Iris pigment epithelial cell (primary cell): ENCODE data around the gene FDX1.

ENCODE experiments used
- DNase-seq: peaks from one replicate; pipeline ENCODE4 v3.0.0-alpha.2; 2011; ENCODE audit warnings: low read depth

FDX1 gene

DNA sequence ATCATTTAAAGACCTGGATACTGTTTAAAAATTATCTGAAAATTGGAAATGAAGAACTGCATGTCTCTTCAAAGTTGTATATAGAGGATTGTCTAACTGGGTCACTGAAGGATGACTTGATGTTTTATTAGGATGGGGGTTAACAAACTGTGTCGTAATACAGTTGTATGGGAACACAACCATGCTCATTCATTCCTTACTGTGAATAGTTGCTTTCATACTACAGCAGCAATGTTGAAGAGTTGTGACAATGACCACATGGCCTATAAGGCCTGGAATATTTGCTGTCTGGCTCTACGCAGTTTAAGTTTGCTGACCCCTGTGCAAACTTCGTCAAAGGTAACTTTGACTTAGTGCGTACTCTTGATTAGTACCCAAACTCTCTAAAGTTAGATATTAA lies 38.4 kb downstream of the FDX1 start:
- DNase-seq, result no peak

DNA sequence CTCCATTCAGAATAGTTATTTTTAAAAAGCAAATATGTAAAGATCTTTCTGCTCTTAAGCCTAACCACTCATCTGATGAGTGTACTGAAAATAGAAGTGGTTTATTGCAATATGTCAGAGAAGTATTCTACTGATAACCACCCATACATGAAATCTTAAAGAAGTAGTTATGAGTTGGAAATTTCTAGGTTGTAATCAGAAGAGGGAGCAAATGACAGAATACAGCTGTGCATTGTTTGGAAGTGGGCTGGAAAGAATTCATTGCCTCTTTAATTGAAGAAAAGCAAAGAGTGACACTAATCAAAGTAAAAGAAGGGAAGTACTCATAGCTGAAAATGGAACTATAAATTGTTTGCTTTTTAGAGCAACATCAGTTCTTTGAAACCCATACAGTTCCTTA lies 39.4 kb downstream of the FDX1 start:
- DNase-seq, result no peak

DNA sequence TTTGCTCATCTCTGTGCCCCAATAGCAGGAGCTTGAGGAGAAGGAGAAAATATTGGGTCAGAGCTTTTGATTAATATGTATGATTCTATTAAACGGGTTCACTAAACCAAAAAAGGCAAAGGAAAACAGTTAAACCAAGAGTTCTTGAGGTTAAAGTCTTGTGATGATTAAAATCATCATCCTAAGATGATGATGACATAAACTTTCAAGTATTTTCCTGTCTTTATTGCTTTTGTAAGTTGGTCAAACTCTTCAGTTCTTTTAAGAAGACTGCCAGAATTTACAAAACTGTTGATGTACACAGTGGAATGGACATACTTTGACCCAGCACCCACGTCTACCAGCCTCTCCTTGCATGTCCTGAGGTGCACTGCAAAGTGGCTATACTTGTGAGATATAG lies 41.0 kb downstream of the FDX1 start:
- DNase-seq, result peak; percentile 56

DNA sequence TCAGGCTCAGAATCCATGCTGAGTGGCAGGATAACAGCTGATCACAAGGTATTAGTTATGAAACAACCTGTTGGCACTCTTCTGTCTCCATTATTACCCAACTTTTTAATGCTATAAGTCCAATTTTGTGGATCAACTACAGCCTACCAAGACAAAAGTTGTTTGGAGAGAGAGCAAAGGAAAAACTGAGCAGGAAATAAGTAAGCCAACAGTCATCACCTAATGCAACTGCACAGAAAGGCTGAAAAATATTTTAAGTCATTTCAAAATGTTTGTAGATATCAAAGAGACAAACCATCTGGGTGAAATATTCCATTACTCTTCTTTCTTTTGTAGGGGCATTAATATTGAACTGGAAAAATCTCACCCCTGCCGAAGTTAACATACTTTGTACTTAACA lies 41.6 kb downstream of the FDX1 start:
- peak; percentile 76 for DNase-seq

DNA sequence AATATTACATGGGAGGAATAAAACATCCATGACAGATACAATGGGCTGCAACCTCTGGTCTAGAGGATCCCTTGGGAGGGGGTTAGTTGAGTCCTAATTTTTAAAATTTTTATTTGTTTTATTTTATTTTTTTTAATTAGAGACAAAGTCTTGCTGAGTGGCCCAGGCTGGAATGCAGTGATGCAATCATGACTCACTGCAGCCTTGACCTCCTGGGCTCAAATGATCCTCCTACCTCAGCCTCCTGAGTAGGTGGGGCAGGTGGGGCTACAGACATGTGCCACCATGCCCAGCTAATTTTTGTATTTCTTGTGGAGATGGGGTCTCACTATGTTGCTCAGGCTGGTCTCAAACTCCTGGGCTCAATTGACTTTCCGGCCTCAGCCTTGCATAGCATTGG lies 43.1 kb downstream of the FDX1 start:
- peak; percentile 49 for DNase-seq

DNA sequence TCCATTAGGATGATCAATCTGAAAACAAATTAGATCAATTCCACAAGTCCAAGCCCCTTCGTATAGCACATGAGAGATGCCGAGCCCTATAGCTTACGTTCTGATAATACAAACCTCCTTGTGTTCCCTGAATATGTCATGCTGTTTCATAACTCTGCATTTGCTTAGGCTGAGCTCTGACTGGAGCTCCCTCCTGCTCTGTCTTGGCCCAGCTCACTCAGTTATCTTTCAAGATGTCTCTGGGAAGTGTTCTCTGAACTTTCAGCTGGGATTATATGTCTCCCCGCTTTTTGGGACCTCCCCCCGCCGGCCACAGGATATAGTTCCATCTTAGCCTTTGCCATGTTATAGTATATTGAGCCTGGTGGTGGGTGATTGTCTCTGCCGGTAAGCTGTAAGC lies 44.0 kb downstream of the FDX1 start:
- peak; percentile 53 for DNase-seq

DNA sequence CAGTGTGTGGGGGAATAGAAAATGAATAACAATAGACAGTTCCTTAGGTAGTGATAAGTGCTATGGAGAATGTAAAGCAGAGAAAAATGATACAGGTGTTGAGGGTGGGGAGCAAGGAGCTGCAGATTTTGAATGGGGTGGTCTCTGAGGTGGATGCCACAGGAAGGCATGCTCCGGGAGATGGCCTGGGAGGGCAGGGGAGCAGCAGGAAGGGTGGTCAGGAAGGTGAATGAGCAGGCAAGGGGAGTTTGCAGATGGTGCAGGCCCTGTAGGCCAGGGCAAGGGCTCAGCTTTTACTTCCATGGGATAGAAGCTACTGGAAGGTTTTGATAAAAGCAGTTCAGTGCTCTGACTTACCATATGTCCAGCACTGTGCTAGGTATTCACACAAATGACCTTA lies 44.8 kb downstream of the FDX1 start:
- DNase-seq, result no peak

DNA sequence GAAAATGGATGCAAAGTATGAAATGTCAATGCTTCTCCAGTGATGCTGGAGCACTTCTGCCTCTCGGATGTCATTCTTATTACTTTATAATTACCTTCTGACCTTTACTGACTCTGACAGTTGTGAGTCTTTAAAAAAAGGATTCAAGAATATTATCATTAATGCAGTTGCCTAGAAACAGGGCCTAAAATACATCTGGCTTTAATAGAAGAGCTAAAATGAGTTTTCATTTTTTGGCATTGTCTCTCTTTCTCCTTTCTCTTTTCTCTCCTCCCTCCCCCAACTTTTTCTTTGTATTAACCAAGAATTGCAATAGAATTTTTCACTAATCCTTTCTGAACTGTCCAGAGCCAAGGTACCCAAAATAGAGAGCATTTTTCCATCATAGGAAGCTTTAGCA lies 45.9 kb downstream of the FDX1 start:
- no peak for DNase-seq

DNA sequence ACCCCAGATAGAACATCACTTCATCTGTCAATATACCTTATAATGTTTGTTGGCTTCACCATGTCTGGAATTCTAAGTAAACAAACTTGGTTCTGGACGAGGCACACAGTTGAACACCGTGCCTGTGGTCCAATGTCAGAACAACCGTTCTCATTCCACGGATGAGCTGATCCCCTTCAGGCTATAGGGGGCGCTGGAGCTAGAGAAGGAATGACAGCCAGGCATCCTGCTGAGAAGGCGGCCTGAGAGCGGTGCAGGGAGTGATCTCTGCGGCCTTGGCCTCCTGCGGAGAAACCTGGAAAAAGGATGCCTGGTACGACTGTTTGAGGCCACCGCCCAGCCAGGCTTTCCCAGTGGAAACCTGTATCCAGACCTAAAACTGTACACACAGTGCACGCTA lies 48.7 kb downstream of the FDX1 start:
- no peak for DNase-seq

DNA sequence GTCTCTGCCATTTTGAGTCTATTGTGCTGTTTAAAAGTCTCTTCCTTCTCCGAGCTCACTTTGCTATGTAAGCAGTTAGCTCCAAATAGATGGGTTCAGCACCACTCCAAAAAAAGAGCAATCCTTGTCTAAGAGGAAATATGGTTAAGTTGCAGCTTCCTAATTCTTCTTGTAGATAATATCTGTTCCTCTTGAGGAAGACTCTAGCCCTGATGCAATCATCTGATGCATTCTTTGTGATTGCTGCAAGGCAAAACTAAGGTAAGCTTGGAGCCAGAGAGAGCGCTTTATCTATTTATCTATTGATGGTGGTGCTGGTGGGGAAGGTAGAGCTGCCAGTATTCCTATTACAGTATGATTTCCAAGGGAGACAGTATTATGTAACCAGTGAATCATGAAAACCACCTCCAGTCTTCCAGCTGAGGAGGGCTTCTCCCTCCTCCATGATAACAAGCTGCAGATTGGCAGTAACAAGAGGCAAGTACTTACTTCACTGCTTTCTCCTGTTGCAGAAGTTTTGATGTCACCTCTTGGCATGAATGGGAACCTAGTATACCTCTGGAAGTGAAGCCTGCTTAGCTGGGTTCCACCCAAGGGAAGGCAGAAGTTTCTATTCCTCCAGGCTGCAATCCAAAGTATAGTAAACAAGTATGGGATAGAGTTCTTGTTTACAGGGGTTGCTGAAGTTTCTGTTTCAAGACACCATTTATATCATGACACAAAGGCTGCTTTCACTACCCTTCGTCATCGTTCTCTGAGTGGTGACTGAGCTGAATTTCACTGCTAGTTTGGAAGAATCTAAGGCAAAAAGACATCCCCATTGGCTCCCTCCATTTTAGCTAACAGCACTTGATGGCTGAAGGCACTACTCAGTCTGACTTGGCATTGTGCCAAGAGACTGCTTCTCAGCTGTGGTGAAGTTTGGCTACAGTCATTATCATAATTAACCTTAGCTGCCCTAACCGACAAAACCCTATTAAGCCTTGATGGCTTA lies 49.7 kb downstream of the FDX1 start:
- peak; percentile 77 for DNase-seq

DNA sequence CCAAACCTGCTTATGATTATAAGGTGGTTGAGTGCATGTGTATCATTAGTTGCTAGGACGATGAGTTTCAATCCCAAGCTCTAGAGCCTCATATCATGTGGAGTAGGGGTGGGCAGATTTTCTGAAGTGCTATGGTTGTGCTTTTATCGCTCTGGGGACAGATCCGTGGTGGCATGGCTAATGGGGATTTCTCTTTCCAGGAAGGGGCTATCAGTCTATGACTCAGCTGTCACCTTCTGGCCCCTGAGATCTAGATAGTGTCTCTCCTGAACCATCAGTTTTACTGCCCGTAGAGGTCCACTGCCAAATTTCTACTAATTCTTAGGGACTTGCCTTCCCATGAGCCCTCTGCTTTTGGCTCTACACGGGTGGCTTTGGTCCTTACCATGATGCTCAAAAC lies 51.8 kb downstream of the FDX1 start:
- no peak for DNase-seq

DNA sequence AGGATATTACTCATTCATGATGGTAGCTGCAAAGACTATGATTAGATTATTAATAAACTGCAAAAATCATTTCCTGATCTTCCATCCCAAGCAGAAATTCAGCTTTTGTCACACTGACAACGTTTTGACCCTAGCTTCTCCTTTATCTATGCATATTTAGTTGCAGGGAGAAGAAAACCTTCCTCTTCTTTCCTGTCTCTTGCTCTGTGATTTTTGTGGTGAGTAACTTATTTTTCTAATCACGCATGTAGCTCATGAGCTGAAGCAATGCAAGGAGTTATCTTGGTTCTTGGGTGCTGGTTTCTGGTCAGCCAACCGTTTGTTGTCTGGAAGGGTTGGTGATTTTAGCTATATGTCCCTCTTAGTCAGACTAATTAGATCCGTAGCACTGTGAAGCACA lies 56.4 kb downstream of the FDX1 start:
- no peak for DNase-seq

DNA sequence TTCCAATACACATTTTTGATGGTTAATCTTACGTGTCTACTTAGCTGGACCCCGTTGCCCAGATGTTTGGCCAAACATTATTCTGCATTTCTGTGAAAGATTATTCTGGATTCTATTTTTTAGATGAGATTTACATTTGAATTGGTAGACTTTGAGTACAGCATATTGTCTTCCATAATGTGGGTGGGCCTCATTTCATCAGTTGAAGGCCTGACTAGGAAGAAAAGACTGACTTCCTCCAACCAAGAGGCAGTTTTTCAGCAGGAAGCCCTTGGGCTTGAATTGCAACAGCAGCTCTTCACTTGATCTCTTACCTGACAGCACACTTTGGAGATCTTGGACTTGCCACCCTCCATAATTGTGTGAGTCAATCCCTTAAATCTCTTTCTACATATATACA lies 58.7 kb downstream of the FDX1 start:
- DNase-seq, result no peak

DNA sequence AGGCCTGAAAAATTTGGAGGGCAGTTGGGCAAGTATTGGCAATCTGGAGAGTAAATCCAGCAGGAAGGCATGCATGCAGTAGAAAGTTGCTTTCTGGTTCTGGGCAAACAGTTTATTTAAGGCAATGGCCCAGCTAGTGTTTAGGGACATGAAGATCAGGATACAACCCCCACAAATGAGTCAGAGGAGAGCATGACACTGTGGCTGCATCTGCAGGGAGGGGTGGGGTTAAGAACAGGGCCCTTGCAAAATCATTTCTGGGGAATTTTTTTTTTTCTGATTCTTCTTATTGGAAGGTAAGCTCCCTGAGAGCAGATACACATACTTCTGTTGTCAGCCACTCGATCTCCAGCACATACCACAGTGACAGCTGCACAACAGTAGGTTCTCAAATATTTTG lies 61.1 kb downstream of the FDX1 start:
- peak; percentile 86 for DNase-seq

DNA sequence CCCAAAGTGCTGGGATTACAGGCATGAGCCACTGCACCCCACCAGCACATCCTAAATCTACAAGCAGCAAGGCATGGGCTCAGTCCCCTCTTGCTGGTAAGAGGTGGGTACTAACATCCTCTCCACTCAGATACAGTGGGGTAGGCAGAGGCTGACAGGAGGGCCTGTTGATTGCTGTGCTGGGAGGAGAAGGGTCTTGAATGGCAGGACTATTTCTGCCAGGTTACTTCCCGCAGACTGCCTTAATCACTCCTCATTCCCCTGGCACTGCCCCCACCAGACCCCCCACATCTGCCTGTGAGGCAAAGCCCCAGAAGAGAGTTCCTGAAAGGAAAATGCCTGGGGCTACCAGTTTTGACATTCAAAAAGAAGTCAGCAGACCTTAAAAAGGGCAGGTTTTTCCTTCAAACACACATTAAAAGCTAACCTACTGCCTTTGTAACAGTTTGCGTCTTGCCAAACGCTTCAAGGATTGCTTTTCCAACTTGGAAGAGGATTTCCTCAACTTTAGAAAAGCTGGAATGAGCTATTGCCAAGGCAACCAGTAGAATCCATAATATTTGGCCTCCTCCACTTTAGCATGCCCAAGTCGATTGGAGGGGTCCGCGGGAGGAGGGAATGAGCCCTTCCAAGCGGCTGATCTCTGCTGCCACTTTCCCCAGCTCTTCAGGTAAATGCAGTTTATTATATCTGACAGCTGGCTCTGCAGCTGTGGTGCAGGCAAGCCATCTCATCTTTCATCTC lies 62.0 kb downstream of the FDX1 start:
- no peak for DNase-seq

DNA sequence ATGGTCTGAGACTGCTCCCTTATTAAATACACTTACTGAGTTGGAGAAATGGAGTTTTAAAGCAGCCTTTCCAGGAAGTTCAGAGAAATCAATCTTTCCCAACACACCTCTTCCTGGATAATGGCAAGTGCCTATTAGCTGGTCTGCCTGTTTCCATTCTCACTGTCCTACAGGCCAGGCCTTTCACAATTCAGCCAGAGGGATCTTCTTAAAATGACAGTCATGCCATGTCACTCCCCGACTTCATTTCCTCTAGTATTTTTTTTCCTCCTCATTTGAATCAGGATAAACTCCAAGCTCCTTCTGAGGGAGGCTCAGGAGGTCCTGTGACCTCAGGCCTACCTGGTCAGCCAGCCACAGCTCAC lies 62.6 kb downstream of the FDX1 start:
- no peak for DNase-seq

DNA sequence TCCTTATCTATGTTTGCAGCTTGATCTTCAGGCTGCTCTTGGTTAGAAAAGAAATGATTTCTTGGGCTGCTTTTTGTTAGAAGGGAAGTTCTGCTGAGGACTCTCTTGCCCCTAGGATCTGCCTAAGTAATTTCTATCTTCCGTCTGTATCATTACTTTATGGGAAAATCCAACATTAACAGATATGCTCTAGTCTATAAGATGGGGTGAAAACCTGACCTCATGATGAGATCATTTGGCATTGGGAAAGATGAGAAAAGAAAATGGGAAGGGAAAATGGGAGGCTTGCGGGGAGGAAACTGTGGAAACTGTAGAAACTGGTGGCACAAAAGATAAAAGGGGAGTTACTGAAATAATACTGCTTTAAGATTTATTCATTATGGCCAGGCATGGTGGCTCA lies 63.6 kb downstream of the FDX1 start:
- no peak for DNase-seq

DNA sequence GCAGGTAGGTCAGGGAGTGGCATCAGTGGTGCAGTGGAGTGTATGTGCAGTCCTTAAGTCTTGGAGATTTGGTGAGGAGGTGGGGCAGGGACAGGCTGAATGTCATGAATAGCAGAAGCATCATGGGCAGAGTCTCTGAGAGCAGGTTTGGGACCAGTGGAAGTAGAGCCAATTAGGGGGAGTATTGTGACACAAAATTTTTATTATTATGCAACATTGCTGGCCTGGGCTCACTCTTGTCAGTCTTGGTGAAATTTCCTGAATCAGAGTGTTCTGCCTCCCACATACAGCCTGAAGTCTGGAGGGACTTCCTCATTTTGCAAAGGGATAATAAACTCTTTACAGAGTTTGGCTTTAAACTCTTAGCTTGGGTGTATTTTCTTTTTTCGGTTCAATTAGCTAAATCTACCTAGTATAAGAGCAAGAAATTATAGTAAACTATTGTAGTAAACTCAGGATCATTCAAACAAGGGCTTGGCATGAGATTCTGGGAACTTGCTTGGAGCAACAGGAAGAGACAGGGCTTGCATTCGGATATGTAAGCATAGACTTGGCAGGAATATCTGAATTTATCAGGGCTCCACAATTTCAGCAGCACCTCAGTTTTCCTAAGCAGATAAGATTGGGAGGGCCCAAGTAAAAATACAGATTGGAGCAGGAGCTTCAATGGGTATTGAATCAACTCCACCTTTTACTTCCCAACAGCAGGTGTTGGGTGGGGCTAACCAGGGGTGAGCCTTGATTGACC lies 67.7 kb downstream of the FDX1 start:
- peak; percentile 40 for DNase-seq

DNA sequence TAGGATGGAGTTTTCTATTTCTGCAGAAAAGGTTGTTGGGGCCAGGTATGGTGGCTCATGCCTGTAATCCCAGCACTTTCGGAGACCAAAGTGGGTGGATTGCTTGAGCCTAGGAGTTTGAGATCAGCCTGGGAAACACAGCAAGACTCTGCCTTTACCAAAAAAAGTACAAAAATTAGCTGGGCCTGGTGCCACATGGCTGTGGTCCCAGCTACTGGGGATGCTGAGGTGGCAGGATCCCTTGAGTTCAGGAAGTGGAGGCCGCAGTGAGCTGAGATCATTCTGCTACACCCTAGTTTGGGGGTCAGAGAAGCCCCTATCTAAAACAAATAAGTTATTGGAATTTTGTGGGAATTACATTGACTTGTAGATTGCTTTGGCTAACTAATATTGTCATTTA lies 71.7 kb downstream of the FDX1 start:
- no peak for DNase-seq

DNA sequence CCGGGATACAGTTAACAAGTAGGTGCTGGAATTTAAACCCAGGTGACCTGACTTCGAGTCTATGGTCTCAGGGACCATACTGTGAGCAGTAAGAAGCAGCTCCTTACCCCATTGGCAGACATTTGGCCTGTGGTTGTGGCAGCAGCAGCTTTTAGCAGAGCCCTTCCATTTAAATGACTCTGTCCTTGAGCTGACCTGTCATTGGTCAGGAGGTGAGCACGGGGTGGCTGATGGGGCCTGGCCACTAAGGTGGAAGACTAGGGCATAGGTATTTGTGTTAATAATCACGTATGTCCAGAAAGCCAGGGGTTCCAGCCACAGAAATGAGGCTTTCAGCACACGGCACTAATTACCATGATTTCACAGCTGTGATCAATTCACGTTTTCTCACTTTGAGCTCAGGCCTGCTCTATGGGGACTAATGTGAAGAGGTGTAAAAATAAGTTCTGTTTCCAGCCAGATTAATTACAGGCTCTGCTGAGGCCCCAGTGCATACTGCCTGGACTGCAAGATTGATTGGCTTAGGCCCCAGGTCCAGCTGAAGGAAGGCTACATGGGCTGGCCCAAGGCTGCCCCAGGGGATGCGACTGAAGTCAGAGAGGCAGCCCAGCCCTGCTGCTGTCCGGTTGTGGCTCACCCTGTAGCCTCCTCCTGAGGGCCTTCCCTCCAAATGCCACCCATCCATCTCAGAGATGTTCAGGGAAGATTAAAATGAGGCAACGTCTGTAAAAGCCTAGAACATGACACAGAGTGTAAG lies 76.0 kb downstream of the FDX1 start:
- DNase-seq, result no peak

DNA sequence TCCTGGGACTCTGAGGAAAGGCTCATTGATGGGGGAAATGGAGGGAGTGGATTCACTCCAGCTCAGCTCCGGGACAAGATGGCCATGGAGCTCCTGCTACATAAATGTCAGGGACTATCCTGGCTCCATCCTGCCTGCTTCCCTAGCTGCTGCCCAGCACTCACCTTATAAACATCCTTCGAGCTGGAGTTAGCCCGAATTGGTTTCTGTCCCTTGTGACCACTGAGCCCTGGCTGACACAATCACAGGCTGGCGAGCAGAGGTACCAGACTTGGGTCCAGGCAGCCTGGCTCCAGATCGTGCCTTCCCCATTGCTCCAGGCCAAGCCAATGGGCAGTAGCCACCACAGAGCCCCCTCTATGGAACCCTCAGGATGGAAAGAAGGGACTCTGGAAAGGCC lies 77.6 kb downstream of the FDX1 start:
- DNase-seq, result no peak

DNA sequence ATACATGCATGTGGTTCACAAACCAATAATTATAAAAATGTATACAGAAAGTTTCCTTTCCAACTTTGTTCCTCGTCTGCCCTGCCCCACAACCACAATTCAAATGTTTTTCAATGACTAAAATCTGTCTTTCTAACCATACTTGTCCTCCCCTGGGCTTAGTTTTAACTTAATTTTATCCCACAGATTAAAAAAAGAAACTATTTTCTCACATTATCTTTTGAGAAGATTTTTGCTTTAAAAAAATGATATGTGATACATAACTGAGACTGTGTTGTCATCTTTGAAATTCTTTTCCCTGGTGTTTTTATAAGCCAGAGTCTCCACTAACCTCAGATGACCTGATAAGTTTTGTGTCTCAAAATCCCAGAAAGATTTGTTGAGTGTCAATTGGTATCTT lies 79.0 kb downstream of the FDX1 start:
- DNase-seq, result no peak
